ENCODE measurements around the gene KCNQ4. TPM values are rescaled to one million over a fixed set of nuclear protein-coding genes. Genes with fewer than 3 reads are reported as not detected.

Gene KCNQ4
- total RNA-seq, 1 experiment from 2014 or later = not detected

DNA sequence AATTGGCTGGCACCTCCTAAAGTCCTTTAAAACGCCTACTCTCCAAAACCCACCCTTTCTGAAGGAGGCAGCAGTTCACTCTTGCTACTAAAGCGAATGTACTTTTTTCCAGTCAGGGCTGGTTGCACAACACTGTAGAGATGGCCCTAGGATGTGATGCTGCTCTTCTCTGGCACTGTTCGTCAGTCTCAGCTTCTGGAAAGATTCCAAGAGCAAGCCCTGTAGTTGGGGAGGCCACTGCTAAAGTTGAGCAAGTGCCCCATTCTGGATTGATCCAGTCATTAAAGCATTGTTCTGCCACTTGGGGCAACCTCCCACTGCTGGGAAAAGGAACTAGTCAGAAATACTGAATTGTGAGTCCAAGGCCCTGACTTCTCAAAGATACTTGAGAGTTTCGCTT is 28.5 kb upstream of the KCNQ4 start:
- peak; percentile 96 for DNase-seq (ENCODE audit: unreplicated experiment)
- Mint-ChIP-seq H3K36me3 (ENCODE audit: insufficient read depth, unreplicated experiment) (peaks cover 94% of the 10 kb centered on the region), H3K4me1 (ENCODE audit: insufficient read depth, unreplicated experiment) (peaks cover 29% of the 10 kb centered on the region), H3K27me3 (ENCODE audit: insufficient read depth, unreplicated experiment) (no peaks in the 10 kb centered on the region), H3K4me3 (ENCODE audit: unreplicated experiment) (no peak overlapping the region), H3K9me3 (ENCODE audit: unreplicated experiment) (no peaks in the 10 kb centered on the region), H3K27ac (ENCODE audit: low read depth, unreplicated experiment) (peak overlapping the region; percentile 53)
- CTCF ChIA-PET = interaction anchor here (0.6 to 6.0 kb wide), 6 partner anchors 10 to 64 kb away, joined by 3 to 47 read pairs (median 4); partner anchors contain the start of gene NFYC
- POLR2A ChIA-PET = interaction anchor here (1.8 to 6.4 kb wide), 6 partner anchors 10 to 63 kb away, joined by 5 to 42 read pairs (median 12); partner anchors contain the start of gene NFYC
- intact Hi-C loops (cut with micrococcal nuclease) = loop anchor here (5.0 kb wide), 1 partner anchor 58 kb away; no protein-coding TSS in a partner anchor
- TF ChIP-seq, protein P1, sequence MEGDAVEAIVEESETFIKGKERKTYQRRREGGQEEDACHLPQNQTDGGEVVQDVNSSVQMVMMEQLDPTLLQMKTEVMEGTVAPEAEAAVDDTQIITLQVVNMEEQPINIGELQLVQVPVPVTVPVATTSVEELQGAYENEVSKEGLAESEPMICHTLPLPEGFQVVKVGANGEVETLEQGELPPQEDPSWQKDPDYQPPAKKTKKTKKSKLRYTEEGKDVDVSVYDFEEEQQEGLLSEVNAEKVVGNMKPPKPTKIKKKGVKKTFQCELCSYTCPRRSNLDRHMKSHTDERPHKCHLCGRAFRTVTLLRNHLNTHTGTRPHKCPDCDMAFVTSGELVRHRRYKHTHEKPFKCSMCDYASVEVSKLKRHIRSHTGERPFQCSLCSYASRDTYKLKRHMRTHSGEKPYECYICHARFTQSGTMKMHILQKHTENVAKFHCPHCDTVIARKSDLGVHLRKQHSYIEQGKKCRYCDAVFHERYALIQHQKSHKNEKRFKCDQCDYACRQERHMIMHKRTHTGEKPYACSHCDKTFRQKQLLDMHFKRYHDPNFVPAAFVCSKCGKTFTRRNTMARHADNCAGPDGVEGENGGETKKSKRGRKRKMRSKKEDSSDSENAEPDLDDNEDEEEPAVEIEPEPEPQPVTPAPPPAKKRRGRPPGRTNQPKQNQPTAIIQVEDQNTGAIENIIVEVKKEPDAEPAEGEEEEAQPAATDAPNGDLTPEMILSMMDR (IDR thresholded peaks at IDR 0.05; ENCODE audit: unreplicated experiment) = no peak
- no TSS peak for BruUV-seq (replicated peaks)

DNA sequence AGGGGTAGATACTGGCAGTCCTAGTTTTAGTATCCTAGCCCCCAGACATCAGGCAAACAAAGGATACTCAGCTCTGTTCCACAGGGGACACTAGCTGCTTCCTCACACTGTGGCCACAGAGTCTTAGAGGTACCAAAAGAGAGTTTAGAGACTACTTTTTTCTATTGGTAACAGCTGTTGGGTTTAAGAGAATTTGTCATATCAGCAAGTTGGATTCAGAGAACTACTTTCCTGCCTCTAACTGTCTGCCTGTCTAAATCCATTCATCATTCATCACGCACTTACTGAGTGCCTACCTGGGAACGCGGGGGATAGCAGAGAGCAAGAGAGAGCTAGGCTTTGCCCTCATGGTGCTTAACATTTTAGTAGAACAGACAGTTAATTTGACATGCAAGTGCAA is 27.1 kb upstream of the KCNQ4 start:
- no peaks in the 10 kb centered on the region for H3K27me3 Mint-ChIP-seq (ENCODE audit: insufficient read depth, unreplicated experiment)
- POLR2A ChIA-PET = interaction anchor here (1.0 to 6.4 kb wide), 5 partner anchors 8 to 64 kb away, joined by 3 to 42 read pairs (median 6); partner anchors contain the start of gene NFYC
- H3K36me3 Mint-ChIP-seq (ENCODE audit: insufficient read depth, unreplicated experiment) = peaks cover 94% of the 10 kb centered on the region
- TF ChIP-seq, protein P1 (IDR thresholded peaks at IDR 0.05; ENCODE audit: unreplicated experiment) = no peak
- no TSS peak for BruUV-seq (replicated peaks)
- CTCF ChIA-PET = interaction anchor here (1.1 to 6.0 kb wide), 4 partner anchors 9 to 144 kb away, joined by 3 to 47 read pairs (median 4); no protein-coding TSS in a partner anchor
- H3K27ac Mint-ChIP-seq (ENCODE audit: low read depth, unreplicated experiment) = no peak overlapping the region
- intact Hi-C loops (cut with micrococcal nuclease) = loop anchor here (5.0 kb wide), 1 partner anchor 59 kb away; no protein-coding TSS in a partner anchor
- H3K4me3 Mint-ChIP-seq (ENCODE audit: unreplicated experiment) = no peak overlapping the region
- no peak for DNase-seq (ENCODE audit: unreplicated experiment)
- H3K4me1 Mint-ChIP-seq (ENCODE audit: insufficient read depth, unreplicated experiment) = peaks cover 21% of the 10 kb centered on the region
- no peaks in the 10 kb centered on the region for H3K9me3 Mint-ChIP-seq (ENCODE audit: unreplicated experiment)

DNA sequence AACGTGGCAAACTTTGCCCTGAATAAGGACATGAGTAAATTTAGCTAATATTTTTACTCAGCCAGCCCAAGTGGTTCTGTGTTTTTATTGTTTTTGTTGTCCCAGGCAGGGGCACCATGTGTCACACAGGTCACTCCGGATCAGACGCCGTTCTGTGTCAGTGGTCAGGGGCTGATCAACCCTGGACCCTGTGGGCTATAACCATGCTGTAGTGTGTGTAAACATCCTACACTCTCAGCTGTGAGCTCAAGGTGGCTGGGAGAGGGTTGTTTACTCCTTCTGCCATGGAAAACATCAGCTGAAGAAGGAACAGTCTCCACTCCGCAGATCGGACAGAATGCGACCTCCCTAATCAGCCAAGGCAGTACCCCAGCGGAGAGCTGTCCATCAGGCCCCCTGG is 26.5 kb upstream of the KCNQ4 start:
- DNase-seq (ENCODE audit: unreplicated experiment) = no peak
- Mint-ChIP-seq H3K4me1 (ENCODE audit: insufficient read depth, unreplicated experiment) (peaks cover 16% of the 10 kb centered on the region), H3K4me3 (ENCODE audit: unreplicated experiment) (no peak overlapping the region), H3K27me3 (ENCODE audit: insufficient read depth, unreplicated experiment) (no peaks in the 10 kb centered on the region), H3K36me3 (ENCODE audit: insufficient read depth, unreplicated experiment) (peaks cover 92% of the 10 kb centered on the region), H3K27ac (ENCODE audit: low read depth, unreplicated experiment) (no peak overlapping the region), H3K9me3 (ENCODE audit: unreplicated experiment) (no peaks in the 10 kb centered on the region)
- BruUV-seq (replicated peaks) = no TSS peak
- POLR2A ChIA-PET = interaction anchor here (1.2 to 2.3 kb wide), 2 partner anchors 8 to 10 kb away, joined by 3 to 6 read pairs; no protein-coding TSS in a partner anchor
- TF ChIP-seq, protein P1 (IDR thresholded peaks at IDR 0.05; ENCODE audit: unreplicated experiment) = no peak
- CTCF ChIA-PET = interaction anchor here (0.5 to 6.0 kb wide), 5 partner anchors 10 to 144 kb away, joined by 3 to 47 read pairs (median 4); no protein-coding TSS in a partner anchor
- intact Hi-C loops (cut with micrococcal nuclease) = loop anchor here (5.0 kb wide), 1 partner anchor 60 kb away; no protein-coding TSS in a partner anchor

DNA sequence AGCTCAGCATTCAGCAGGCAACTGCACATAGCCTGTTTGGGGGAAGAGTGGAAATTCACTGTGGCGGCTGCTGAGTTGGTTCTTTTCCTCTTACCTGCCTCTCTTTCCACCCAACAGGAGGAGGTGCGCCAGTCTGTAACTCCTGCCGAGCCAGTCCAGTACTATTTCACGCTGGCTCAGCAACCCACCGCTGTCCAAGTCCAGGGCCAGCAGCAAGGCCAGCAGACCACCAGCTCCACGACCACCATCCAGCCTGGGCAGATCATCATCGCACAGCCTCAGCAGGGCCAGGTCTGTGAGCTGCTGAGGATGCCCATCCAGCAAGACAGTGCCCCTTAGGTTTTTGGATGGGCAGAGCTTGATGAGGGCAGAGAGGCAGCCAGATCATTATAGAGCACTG is 25.6 kb upstream of the KCNQ4 start:
- Mint-ChIP-seq H3K4me1 (ENCODE audit: insufficient read depth, unreplicated experiment) (peaks cover 15% of the 10 kb centered on the region), H3K9me3 (ENCODE audit: unreplicated experiment) (no peaks in the 10 kb centered on the region), H3K27ac (ENCODE audit: low read depth, unreplicated experiment) (no peak overlapping the region), H3K36me3 (ENCODE audit: insufficient read depth, unreplicated experiment) (peaks cover 97% of the 10 kb centered on the region), H3K27me3 (ENCODE audit: insufficient read depth, unreplicated experiment) (no peaks in the 10 kb centered on the region), H3K4me3 (ENCODE audit: unreplicated experiment) (no peak overlapping the region)
- no TSS peak for BruUV-seq (replicated peaks)
- ChIA-PET CTCF (interaction anchor here (0.6 to 6.0 kb wide), 5 partner anchors 11 to 82 kb away, joined by 3 to 47 read pairs (median 3); no protein-coding TSS in a partner anchor), POLR2A (interaction anchor here (1.1 kb wide), 1 partner anchor 65 kb away, joined by 3 read pairs; no protein-coding TSS in a partner anchor)
- TF ChIP-seq, protein P1 (IDR thresholded peaks at IDR 0.05; ENCODE audit: unreplicated experiment) = no peak
- intact Hi-C loops (cut with micrococcal nuclease) = loop anchor here (5.0 kb wide), 1 partner anchor 61 kb away; no protein-coding TSS in a partner anchor
- no peak for DNase-seq (ENCODE audit: unreplicated experiment)

All from MCF 10A (cell line).